ENCODE data around the gene UTP14A.
"Not testable (repeated sequence)": the region's sequence is repeated elsewhere in the genome, so short reads cannot be mapped to it uniquely, and the experiment has no call there.

UTP14A gene

GRCh38 chrX:129905787-129906580 is at the start of gene UTP14A:
TSS of gene UTP14A (plus strand) at chrX:129906164. CDS start at chrX:129906211, 47 bp downstream.
- peak; percentile 85 for DNase-seq

- DNase-seq: not testable (repeated sequence)
Observed at GRCh38 chrX:129859134-129859533, 46.8 kb upstream of the UTP14A start.

- not testable (repeated sequence) for DNase-seq
Observed at GRCh38 chrX:129866321-129866720, 39.6 kb upstream of the UTP14A start.

GRCh38 chrX:129872524-129872923 is 33.4 kb upstream of the UTP14A start:
- DNase-seq: no peak

GRCh38 chrX:129875669-129876068 is 30.3 kb upstream of the UTP14A start:
- DNase-seq: no peak

- DNase-seq: no peak
Observed at GRCh38 chrX:129876771-129877305, 29.1 kb upstream of the UTP14A start.

- DNase-seq: no peak
Observed at GRCh38 chrX:129877401-129877800, 28.6 kb upstream of the UTP14A start.

GRCh38 chrX:129900054-129900453 is 5.9 kb upstream of the UTP14A start:
- DNase-seq: no peak

- no peak for DNase-seq
Observed at GRCh38 chrX:129908636-129909035, 2.7 kb downstream of the UTP14A start.

GRCh38 chrX:129925305-129926092 is 19.5 kb downstream of the UTP14A start:
- DNase-seq: peak; percentile 62

- DNase-seq: no peak
Observed at GRCh38 chrX:129930941-129931410, 25.0 kb downstream of the UTP14A start.

- DNase-seq: peak; percentile 62
Observed at GRCh38 chrX:129931411-129932015, 25.5 kb downstream of the UTP14A start.

GRCh38 chrX:129932016-129932820 is 26.3 kb downstream of the UTP14A start:
- peak; percentile 78 for DNase-seq

GRCh38 chrX:129932821-129933321 is 26.9 kb downstream of the UTP14A start:
- DNase-seq: no peak

- no peak for DNase-seq
Observed at GRCh38 chrX:129933700-129934099, 27.7 kb downstream of the UTP14A start.

GRCh38 chrX:129934461-129934860 is 28.5 kb downstream of the UTP14A start:
- DNase-seq: no peak

GRCh38 chrX:129934952-129935351 is 29.0 kb downstream of the UTP14A start:
- no peak for DNase-seq

GRCh38 chrX:129938081-129938480 is 32.1 kb downstream of the UTP14A start:
- no peak for DNase-seq

GRCh38 chrX:129939986-129940385 is 34.0 kb downstream of the UTP14A start:
- no peak for DNase-seq

GRCh38 chrX:129940721-129941120 is 34.8 kb downstream of the UTP14A start:
- DNase-seq: no peak

GRCh38 chrX:129945131-129945530 is 39.2 kb downstream of the UTP14A start:
- DNase-seq: no peak

GRCh38 chrX:129953334-129953648 is 47.3 kb downstream of the UTP14A start:
- no peak for DNase-seq
